ENCODE results near the gene EGFL7.

The EGFL7 gene

GRCh38 chr9:136695955-136696354 lies 33.2 kb downstream of the EGFL7 start:
- Histone ChIP-seq H3K9me3 (ENCODE audit: control insufficient read depth, low read length) (no peaks in the 10 kb centered on the region), H3K27ac (no peak overlapping the region), H2AFZ (no peak overlapping the region), H3K79me2 (no peaks in the 10 kb centered on the region), H3K4me3 (ENCODE audit: low read depth, low read length) (no peak overlapping the region), H3K4me2 (ENCODE audit: low read length) (no peak overlapping the region), H3K9ac (no peak overlapping the region), H3K4me1 (no peaks in the 10 kb centered on the region), H3K36me3 (ENCODE audit: control insufficient read depth, insufficient read depth, low read length) (no peaks in the 10 kb centered on the region), H3K27me3 (ENCODE audit: control insufficient read depth, insufficient read depth, low read length) (no peaks in the 10 kb centered on the region)
- TF ChIP-seq CTCF (IDR thresholded peaks at IDR 0.05): no peak

- Histone ChIP-seq H3K4me2 (ENCODE audit: low read length) (no peak overlapping the region), H2AFZ (no peak overlapping the region), H3K9ac (no peak overlapping the region), H3K9me3 (ENCODE audit: control insufficient read depth, low read length) (no peaks in the 10 kb centered on the region), H3K36me3 (ENCODE audit: control insufficient read depth, insufficient read depth, low read length) (no peaks in the 10 kb centered on the region), H3K79me2 (no peaks in the 10 kb centered on the region), H3K27ac (no peak overlapping the region), H3K4me1 (no peaks in the 10 kb centered on the region), H3K27me3 (ENCODE audit: control insufficient read depth, insufficient read depth, low read length) (no peaks in the 10 kb centered on the region), H3K4me3 (ENCODE audit: low read depth, low read length) (no peak overlapping the region)
- TF ChIP-seq CTCF (IDR thresholded peaks at IDR 0.05): no peak
These were observed 33.8 kb downstream of the EGFL7 start for GRCh38 chr9:136696502-136696901.

GRCh38 chr9:136697146-136697820 lies 34.6 kb downstream of the EGFL7 start:
- H3K4me1 ChIP-seq: no peaks in the 10 kb centered on the region
- H3K9ac ChIP-seq: no peak overlapping the region
- H3K36me3 ChIP-seq (ENCODE audit: control insufficient read depth, insufficient read depth, low read length): no peaks in the 10 kb centered on the region
- no peak overlapping the region for H2AFZ ChIP-seq
- no peak overlapping the region for H3K4me3 ChIP-seq (ENCODE audit: low read depth, low read length)
- no peak overlapping the region for H3K27ac ChIP-seq
- no peaks in the 10 kb centered on the region for H3K9me3 ChIP-seq (ENCODE audit: control insufficient read depth, low read length)
- no peak for TF ChIP-seq CTCF (IDR thresholded peaks at IDR 0.05)
- no peaks in the 10 kb centered on the region for H3K79me2 ChIP-seq
- H3K4me2 ChIP-seq (ENCODE audit: low read length): no peak overlapping the region
- H3K27me3 ChIP-seq (ENCODE audit: control insufficient read depth, insufficient read depth, low read length): no peaks in the 10 kb centered on the region

- no peaks in the 10 kb centered on the region for H3K27me3 ChIP-seq (ENCODE audit: control insufficient read depth, insufficient read depth, low read length)
- H3K36me3 ChIP-seq (ENCODE audit: control insufficient read depth, insufficient read depth, low read length): no peaks in the 10 kb centered on the region
- H3K27ac ChIP-seq: no peak overlapping the region
- no peak overlapping the region for H3K4me2 ChIP-seq (ENCODE audit: low read length)
- no peak overlapping the region for H3K9ac ChIP-seq
- no peaks in the 10 kb centered on the region for H3K9me3 ChIP-seq (ENCODE audit: control insufficient read depth, low read length)
- H3K4me1 ChIP-seq: no peaks in the 10 kb centered on the region
- no peak overlapping the region for H2AFZ ChIP-seq
- no peak for TF ChIP-seq CTCF (IDR thresholded peaks at IDR 0.05)
- no peak overlapping the region for H3K4me3 ChIP-seq (ENCODE audit: low read depth, low read length)
- no peaks in the 10 kb centered on the region for H3K79me2 ChIP-seq
These were observed 35.3 kb downstream of the EGFL7 start for GRCh38 chr9:136697821-136698526.
